ENCODE measurements around the gene BLOC1S1.

The BLOC1S1 gene

DNA sequence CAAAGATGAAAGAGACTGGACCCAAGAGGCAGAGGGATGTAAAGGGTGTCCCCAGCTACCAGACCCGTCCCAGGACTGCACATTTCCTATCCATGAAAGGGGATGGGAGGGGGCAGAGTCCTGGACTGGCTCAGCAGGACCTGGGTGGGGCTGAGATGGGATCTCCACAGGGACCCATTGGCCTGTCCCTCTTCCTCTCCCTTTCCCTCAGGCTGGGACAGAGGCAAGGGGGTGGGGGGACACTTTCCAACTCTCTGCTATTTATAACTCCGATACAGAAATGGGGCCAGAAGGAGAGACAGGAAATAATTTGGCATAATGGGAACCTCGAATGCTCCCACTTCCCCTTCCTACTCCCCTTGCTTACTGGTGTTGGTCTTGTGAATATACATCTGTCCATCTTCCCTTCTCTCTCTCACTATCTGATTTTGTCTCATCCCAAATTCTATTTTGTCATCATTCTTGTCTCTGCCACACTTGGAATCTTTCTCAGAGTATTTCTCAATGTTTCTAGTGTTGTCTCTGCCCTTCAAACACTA is 7.1 kb upstream of the BLOC1S1 start:
- no peak for DNase-seq (ENCODE audit: low read depth in 2 of 2, low spot score in 1 of 2)

DNA sequence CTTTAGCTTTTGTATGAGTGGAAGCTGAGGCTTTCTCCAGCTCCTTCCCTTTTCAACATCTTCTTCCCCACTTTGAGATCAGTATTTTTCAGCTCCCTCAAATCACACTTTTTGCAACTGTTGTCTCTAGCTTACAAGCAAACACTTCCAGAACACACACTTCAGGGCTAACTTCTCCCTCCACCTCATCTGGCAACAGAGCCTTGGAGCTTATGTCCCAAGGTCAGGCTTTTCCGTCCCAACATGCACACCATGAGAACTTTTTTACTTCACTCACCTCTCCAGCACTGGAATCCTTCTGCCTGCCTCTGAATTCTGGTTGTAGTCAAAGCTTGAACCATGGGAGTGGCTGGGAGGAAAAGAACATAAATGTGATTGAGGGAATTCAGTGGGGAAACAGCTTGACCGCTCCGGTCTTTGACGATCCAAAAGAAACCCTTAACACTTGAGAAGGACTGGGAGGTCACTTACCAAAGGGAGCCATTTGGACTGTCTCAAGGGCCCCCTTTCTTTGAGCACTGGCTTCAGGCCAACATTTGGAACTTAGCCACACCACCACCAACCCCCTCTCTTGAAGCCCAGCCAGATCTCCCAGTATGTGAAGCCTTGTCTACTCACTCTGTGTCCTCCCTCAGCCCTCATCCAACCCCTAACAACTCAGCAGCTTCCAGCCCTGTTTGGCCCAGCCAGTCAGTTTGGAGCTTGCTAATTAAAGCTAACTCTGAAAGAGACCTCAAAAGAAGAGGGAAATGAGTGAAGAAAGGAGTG is 3.9 kb upstream of the BLOC1S1 start:
- no peak for DNase-seq (ENCODE audit: low read depth in 2 of 2, low spot score in 1 of 2)

DNA sequence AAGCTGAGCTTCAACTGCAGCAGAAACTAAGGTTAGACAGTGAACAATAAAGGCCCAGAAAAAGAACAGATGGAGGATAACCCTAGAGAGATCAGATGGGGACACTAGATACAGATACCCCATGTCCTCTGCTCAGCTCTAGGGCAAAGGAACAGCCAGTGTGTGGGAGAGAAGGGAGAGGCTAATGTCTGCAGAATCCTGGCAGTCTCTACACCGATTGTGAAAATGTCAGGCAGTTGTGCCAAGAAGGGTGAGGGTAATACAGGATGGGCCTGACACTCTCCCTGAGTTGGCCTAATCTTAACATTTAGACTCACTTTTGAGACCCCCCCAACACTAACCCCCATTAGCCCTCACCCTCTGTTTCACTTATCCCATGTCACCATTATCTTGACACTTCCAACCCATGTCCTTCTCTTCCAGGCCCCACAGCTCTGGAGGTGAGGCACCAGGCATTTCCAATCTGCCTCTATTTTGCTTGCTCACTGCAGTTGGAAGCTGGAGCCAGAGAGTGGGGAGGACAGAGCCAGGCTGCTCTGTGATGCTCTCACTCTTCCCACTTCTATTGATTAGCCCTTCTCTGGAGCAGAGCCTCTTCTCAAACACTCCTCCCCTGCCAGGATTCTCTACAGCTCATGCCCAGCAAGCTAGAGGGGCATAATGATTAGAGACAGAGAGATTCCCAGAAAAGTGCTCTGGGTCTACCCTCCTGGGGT is 3.0 kb upstream of the BLOC1S1 start:
- DNase-seq (ENCODE audit: low read depth in 2 of 2, low spot score in 1 of 2) = no peak

DNA sequence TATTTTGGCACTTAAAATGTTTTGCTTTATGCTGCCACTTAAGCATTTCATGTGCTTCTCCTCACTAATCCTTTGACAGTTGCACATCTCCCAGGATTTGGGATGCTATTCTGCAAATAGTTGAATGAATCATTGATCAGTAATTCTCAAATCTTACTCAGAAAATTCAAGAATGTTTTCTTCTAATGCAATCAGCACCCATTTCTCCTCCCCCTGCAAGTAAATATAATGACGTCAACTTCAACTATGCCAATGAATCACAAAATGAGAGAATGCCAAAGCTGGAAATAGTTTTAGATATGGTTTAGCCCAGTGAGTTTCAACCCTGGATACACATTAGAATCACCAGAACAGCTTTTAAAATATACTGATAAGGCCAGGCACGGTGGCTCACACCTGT is 2.1 kb upstream of the BLOC1S1 start:
- DNase-seq (ENCODE audit: low read depth in 2 of 2, low spot score in 1 of 2) = no peak

DNA sequence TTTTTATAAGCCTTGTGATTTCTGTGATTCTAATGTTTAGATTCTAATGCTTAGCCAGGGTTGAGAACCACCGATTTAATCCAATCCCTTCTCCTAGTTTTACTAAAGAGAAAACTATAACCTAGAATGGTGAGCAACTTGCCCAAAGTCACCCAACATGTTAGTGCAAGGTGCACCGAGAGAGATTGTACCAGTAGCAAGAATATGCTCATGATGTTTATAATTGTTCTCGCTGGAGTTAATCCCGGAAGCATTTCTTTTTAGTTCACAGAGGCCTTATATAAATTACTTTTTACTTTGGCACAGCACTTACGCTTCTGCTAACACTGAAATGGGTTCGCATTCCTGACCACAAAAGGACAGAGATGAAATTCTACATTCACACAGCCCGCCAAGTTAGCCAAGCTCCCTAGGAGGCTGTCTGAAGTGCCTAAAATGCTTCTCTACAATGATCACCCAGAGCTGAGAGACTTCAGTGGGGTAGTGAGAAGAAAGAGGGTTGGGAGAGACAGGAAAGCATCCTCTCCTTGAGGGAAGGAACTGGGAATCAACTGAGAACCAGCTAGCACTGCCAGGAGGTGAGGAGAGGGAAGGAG is 579 bp upstream of the BLOC1S1 start:
- DNase-seq (ENCODE audit: low read depth in 2 of 2, low spot score in 1 of 2) = no peak

DNA sequence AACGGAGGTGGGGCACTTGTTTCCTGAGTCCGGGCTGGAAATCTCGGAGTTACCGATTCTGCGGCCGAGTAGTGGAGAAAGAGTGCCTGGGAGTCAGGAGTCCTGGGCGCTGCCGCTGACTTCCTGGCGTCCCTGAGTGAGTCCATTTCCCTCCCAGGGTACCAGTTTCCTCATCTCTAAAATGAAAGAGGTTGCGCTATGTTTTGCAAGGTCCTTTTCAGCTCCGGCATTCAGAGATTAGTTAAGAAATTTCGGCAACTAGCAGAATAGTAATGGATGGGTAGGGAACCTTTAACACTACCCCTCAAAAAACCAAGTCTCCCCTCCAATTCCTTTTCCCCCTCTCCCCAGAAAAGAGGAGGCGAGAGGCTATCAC is 724 bp downstream of the BLOC1S1 start:
- DNase-seq (ENCODE audit: low read depth in 2 of 2, low spot score in 1 of 2) = no peak

DNA sequence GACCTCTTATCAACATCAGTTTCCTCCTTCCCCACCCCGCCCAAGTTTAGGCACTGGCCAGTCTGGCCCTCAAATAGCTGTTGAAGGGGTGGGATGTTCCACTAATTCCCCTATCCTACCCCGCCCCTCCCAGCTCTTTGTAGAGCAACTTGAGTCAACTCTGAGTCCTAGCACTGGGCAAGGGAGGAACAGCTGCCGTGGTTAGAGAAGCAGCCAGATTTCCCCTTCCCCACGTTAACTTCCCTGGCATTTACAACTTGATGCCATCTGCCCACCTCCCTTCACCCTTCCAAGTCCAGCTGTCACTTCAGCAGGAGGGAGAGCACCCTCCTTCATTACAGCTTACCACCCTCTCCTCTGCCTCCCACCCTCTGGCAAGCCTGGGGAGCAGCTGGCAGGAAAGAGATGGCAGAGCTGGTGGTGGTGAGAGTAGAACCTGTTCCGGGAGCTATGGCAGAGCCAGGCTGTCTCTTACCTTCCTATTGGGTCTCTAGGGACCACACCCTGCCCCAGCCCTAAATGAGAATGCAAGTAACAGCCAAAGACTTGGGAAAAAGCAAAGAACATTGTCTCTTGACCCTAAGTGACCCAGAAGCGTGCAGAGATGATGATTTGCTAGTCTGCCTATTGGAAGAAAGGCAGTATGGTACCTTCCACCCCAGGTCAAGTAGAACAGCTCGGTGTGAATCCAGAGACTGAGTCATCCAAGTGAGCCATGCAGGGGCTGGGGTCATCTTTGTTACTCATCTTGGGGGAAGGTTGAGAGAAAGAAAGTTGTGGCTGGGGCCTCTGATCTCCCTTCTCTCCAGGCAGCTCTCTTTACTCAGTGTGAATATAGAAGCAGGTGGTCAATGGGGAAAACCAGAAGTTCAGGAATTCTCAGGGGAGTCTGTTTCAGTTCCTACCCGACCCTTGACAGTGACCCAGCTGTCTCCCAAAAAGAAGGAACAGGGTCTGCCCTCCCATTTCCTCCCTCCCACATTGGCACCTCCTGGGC is 1.5 kb downstream of the BLOC1S1 start:
- DNase-seq (ENCODE audit: low read depth in 2 of 2, low spot score in 1 of 2) = no peak

DNA sequence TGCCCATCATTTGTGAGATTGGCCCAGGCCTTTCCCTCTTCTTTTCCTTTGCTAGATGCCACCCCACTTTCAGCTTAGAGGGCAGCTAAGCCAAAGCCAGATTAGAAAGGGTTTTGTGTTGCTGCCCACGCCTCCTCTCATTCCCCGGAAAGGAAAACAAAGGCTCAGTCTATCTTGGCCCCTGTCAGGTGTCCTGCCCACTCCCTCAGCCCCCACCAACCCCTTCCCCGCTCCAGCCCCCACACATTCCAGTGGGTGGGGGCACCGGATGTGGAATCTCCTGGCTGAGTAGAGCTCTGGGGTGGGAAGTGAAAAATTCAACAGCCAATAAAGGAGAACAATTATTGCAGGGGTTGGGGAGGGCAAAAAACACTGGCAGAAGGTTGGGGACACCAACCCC is 2.2 kb downstream of the BLOC1S1 start:
- DNase-seq (ENCODE audit: low read depth in 2 of 2, low spot score in 1 of 2) = no peak

DNA sequence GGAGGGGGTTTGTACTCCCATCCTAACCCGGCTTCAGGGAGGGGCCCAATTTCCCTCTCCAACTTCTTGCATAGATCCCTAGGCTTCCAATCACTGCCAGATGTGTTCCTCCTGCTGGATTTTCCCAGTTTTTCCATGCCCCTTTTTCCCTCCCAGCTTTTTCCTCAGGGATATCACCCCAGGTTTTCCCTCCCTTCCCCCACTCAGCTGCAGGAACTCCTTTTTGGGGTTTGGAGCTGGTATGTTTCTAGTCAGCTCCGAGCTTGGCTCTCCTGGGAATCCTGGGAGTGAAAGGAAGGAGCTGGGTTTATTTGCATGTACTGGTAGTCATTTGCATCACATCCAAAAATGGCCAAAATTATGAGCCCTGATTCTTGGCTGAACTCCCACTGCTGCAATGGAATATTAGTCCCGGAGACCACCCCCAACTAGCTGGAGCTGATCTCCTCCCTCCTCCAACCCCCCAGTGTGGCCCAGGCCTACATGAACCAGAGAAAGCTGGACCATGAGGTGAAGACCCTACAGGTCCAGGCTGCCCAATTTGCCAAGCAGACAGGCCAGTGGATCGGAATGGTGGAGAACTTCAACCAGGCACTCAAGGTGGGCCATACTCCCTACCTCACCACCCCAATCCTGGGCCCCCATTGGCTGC is 2.9 kb downstream of the BLOC1S1 start:
- no peak for DNase-seq (ENCODE audit: low read depth in 2 of 2, low spot score in 1 of 2)

DNA sequence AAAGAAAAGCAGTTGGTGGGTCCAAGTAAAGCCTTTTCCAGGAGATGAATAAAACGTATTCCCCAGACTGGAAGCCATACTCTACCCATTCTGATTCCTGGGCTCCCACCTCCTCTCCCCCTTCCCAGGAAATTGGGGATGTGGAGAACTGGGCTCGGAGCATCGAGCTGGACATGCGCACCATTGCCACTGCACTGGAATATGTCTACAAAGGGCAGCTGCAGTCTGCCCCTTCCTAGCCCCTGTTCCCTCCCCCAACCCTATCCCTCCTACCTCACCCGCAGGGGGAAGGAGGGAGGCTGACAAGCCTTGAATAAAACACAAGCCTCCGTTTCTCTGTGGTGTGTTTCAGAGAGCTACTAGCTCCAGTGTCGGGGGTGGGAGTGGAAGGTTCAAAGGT is 3.5 kb downstream of the BLOC1S1 start:
- DNase-seq (ENCODE audit: low read depth in 2 of 2, low spot score in 1 of 2) = no peak

DNA sequence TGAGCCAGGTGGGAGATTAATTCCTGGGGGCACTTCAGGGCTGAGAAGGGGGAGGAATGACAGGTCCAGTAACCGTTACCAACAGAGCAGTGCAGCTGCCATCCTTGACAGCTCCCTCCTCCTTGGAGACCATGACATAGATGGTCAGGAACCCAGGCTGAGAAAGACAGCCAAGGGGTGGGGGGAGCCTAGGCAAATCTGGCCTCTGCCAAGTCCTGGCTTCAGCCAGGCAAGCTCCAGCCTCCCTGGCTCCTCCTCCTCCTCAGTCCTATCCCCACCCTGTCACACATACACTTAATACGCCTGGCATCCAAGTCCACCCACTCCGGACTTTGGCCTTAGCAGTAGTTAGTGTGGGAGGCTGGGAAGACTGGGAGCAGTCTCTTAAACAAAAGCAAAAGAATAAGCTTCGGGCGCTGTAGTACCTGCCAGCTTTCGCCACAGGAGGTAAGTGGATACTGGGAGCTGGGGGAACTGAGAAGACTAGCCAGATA is 4.3 kb downstream of the BLOC1S1 start, which contains the start of gene RDH5:
RDH5 (plus strand) TSS at position 323 of the 494 bp plus-strand sequence. CDS start 792 bp downstream, outside the sequence.
- no peak for DNase-seq (ENCODE audit: low read depth in 2 of 2, low spot score in 1 of 2)

DNA sequence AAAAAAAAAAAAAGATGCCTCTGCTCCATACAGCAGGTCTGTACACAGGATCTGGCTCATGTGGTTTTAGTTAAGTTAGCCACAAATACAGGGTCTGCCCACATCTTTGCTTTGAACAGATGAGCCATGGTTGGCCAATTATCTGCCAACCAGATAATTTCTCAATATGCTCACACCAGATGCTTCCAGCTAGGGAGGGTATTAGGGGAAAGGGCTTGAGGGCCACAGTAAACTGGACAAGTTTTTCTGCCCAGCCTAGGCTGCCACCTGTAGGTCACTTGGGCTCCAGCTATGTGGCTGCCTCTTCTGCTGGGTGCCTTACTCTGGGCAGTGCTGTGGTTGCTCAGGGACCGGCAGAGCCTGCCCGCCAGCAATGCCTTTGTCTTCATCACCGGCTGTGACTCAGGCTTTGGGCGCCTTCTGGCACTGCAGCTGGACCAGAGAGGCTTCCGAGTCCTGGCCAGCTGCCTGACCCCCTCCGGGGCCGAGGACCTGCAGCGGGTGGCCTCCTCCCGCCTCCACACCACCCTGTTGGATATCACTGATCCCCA is 5.1 kb downstream of the BLOC1S1 start:
- no peak for DNase-seq (ENCODE audit: low read depth in 2 of 2, low spot score in 1 of 2)

DNA sequence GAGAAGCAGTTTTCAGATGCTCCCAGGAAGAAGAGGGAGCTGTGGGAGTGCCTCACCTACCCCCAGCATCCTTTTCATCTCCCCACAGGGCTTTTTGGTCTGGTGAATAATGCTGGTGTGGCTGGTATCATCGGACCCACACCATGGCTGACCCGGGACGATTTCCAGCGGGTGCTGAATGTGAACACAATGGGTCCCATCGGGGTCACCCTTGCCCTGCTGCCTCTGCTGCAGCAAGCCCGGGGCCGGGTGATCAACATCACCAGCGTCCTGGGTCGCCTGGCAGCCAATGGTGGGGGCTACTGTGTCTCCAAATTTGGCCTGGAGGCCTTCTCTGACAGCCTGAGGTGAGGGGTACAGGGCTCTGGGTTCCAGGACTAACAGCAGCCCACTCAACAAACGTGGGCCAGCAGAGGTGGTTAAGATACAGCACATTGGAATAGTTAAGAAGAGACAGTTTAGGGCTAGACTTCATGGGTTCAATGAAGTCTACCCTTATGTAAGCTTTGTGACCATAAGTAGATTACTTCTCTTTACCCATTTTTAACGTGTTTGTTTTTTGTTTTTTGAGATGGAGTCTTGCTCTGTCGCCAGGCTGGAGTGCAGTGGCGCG is 5.9 kb downstream of the BLOC1S1 start:
- no peak for DNase-seq (ENCODE audit: low read depth in 2 of 2, low spot score in 1 of 2)

DNA sequence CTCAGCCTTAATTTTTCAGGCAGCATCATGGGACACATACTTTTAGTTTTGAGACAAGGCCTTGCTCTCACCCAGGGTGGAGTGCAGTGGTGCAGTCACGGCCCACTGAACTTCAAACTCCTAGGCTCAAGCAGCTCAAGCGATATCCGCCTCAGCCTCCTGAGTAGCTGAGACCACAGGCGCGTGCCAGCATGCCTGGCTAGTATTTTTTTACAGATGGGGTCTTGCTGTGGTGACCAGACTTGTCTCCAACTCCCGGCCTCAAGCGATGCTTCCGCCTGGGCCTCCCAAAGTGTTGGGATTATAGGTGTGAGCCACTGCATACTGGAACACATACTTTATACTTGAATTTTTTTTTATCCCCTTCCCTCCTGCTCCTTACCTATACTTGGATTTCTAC is 7.1 kb downstream of the BLOC1S1 start:
- no peak for DNase-seq (ENCODE audit: low read depth in 2 of 2, low spot score in 1 of 2)

DNA sequence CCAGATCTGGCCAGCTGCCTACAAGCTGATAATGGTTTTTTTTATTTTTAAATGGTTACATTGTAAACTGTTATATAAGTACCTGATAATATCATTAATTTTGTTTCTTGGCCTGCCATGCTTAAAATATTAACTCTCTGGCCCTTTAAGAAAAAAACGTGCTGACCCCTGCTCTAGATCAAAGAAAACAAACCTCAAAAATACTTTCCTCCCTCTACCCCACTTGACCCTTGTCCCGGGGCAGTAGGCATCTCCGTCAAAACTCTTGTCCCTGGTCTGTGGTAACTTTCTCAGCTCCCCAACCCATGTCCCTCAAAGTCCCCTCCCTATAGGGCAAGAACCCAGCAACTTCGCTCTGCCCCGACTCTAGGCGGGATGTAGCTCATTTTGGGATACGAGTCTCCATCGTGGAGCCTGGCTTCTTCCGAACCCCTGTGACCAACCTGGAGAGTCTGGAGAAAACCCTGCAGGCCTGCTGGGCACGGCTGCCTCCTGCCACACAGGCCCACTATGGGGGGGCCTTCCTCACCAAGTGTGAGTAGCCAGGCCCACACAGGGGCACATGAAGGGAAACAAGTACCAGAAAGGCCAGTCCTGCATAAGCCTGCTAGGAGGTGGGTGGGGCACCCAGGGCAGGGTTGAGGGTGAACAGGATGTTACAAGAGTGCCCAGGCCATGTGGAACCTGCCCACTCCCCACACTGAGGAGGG is 7.8 kb downstream of the BLOC1S1 start:
- no peak for DNase-seq (ENCODE audit: low read depth in 2 of 2, low spot score in 1 of 2)

DNA sequence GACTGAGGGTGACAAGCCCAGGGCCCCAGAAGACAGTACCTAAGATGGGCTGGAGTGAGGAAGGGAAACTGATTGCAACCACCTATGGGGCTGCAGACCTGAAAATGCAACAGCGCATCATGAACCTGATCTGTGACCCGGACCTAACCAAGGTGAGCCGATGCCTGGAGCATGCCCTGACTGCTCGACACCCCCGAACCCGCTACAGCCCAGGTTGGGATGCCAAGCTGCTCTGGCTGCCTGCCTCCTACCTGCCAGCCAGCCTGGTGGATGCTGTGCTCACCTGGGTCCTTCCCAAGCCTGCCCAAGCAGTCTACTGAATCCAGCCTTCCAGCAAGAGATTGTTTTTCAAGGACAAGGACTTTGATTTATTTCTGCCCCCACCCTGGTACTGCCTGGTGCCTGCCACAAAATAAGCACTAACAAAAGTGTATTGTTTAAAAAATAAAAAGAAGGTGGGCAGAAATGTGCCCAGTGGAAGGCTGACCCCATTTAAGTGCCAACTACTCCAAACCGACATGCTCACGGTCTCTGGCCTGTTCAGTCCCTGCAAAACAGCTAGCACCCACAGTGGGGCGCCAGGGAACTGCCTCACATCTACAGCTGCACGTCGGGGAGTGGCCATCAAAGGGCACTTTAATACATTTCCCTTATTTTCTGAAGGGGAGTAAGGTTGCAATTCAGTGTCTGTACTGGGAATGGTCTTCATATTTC is 8.5 kb downstream of the BLOC1S1 start:
- no peak for DNase-seq (ENCODE audit: low read depth in 2 of 2, low spot score in 1 of 2)

DNA sequence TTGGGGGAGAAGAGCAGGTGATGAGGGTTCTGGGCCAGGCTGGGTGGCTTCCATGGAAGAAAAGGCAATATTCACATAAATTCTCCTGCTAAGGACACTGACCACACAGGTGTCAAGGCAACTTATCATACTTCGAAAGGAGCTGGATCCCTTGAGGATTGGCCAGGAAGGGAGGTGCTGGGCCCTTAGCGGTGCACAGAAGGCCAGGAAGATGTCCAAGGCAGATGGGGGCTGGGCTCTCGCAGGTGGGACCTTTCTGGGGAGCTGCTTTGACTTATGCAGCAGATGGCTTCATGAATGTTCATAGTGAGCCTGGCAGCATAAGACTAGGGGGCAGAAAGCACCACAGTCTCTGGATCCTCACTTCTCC is 9.1 kb downstream of the BLOC1S1 start:
- DNase-seq (ENCODE audit: low read depth in 2 of 2, low spot score in 1 of 2) = no peak

DNA sequence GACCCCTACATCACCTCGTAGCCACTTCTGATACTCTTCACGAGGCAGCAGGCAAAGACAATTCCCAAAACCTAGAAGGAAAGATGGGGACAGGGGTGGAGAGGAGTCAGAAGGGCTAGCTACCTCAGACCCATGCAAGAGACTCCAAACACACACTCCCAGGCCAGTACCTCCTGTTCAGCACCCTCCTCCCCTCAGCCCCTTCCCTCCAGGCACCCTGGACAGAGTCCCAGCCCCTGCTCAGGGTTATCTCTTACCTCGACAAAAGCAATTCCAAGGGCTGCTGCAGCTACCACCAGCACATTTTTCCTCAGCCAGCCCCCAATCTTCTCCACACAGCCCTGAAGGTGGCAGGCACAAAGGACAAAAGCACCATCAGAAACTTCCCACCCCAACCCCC is 9.7 kb downstream of the BLOC1S1 start:
- DNase-seq (ENCODE audit: low read depth in 2 of 2, low spot score in 1 of 2) = no peak

Data from stimulated activated CD8-positive, alpha-beta memory T cell treated with anti-CD3 and anti-CD28 coated beads, Interleukin-4, amount 100 ng/mL, for 1 hour (primary cell).